Stimulated activated CD4-positive, alpha-beta T cell treated with anti-CD3 and anti-CD28 coated beads, Interleukin-15, amount 100 ng/mL, for 24 hours (primary cell): Measurements from ENCODE around the gene ARL10.
"Not testable (repeated sequence)": the region's sequence is repeated elsewhere in the genome, so short reads cannot be mapped to it uniquely, and the experiment has no call there.

Source experiments
- DNase-seq: peaks from one replicate; pipeline ENCODE4 v3.0.0-alpha.2; 2020

Gene ARL10

GRCh38 chr5:176391479-176391878 lies 26.2 kb downstream of the ARL10 start:
- no peak for DNase-seq

- DNase-seq = no peak
Observed at GRCh38 chr5:176391999-176392398, 26.7 kb downstream of the ARL10 start.

- no peak for DNase-seq
Observed at GRCh38 chr5:176392526-176392925, 27.2 kb downstream of the ARL10 start.

GRCh38 chr5:176394096-176394495 lies 28.8 kb downstream of the ARL10 start:
- DNase-seq = no peak

- no peak for DNase-seq
Observed at GRCh38 chr5:176394881-176395675, 29.8 kb downstream of the ARL10 start.

- no peak for DNase-seq
Observed at GRCh38 chr5:176396330-176396729, 31.0 kb downstream of the ARL10 start.

- DNase-seq = no peak
Observed at GRCh38 chr5:176397736-176398420, 32.6 kb downstream of the ARL10 start.

- DNase-seq = no peak
Observed at GRCh38 chr5:176400382-176401156, 35.3 kb downstream of the ARL10 start.

- DNase-seq = no peak
Observed at GRCh38 chr5:176401281-176402205, 36.3 kb downstream of the ARL10 start.

- DNase-seq = no peak
Observed at GRCh38 chr5:176405656-176406435, 40.6 kb downstream of the ARL10 start.

- DNase-seq = no peak
Observed at GRCh38 chr5:176406436-176407052, 41.3 kb downstream of the ARL10 start.

- no peak for DNase-seq
Observed at GRCh38 chr5:176407456-176408251, 42.4 kb downstream of the ARL10 start.

GRCh38 chr5:176408252-176408573 lies 42.9 kb downstream of the ARL10 start:
- DNase-seq = not testable (repeated sequence)

- DNase-seq = no peak
Observed at GRCh38 chr5:176408590-176408989, 43.3 kb downstream of the ARL10 start.

- no peak for DNase-seq
Observed at GRCh38 chr5:176409765-176410164, 44.5 kb downstream of the ARL10 start.

GRCh38 chr5:176410486-176411180 lies 45.3 kb downstream of the ARL10 start:
- no peak for DNase-seq

- no peak for DNase-seq
Observed at GRCh38 chr5:176412517-176413254, 47.4 kb downstream of the ARL10 start.

- no peak for DNase-seq
Observed at GRCh38 chr5:176413255-176413565, 47.9 kb downstream of the ARL10 start.

- no peak for DNase-seq
Observed at GRCh38 chr5:176413709-176414191, 48.5 kb downstream of the ARL10 start.
